Measurements from ENCODE around the gene SEC14L5. TPM values are rescaled to one million over a fixed set of nuclear protein-coding genes. Genes with fewer than 3 reads are reported as not detected.

Gene SEC14L5
- total and polyA plus RNA-seq, 2 experiments from 2014 or later = 2.6 to 5.9 TPM

- ATAC-seq = no peak
- Histone ChIP-seq H3K4me1 (ENCODE audit: insufficient read depth) (no peaks in the 10 kb centered on the region), H3K36me3 (ENCODE audit: insufficient read depth) (no peaks in the 10 kb centered on the region), H4K20me1 (replicated peaks; ENCODE audit: insufficient read depth) (0 out of 2 replicates have a peak, but pooled peaks cover 3% of the 10 kb centered on the region), H3K9me2 (ENCODE audit: insufficient read depth) (no peaks in the 10 kb centered on the region), H3F3A (replicated peaks; ENCODE audit: low read depth) (no peaks in the 10 kb centered on the region), H3K4me3 (no peak overlapping the region), H3K27ac (ENCODE audit: low read depth) (no peak overlapping the region), H3K27me3 (ENCODE audit: insufficient read depth) (no peaks in the 10 kb centered on the region), H3K4me2 (no peak overlapping the region), H3K79me2 (replicated peaks; ENCODE audit: insufficient read depth) (no peaks in the 10 kb centered on the region), H2AFZ (no peak overlapping the region)
- H3K4me1 Mint-ChIP-seq = no peaks in the 10 kb centered on the region
- no peaks in the 10 kb centered on the region for H3K9me3 Mint-ChIP-seq
- no peak overlapping the region; the same call in 1 of the 2 replicates for H3K27ac Mint-ChIP-seq
- no peak for TF ChIP-seq POLR2AphosphoS5 (IDR thresholded peaks at IDR 0.05; ENCODE audit: low read depth)
- TF ChIP-seq STAT1 (IDR thresholded peaks at IDR 0.05; ENCODE audit: unreplicated experiment) = no peak
- TF ChIP-seq ETS1 (IDR thresholded peaks at IDR 0.05) = no peak
- no peak for TF ChIP-seq EZH2 (IDR thresholded peaks at IDR 0.05; ENCODE audit: low read depth, unreplicated experiment)
- TF ChIP-seq REST (IDR thresholded peaks at IDR 0.05; ENCODE audit: unreplicated experiment) = no peak
- TF ChIP-seq NANOG (IDR thresholded peaks at IDR 0.05; ENCODE audit: borderline replicate concordance) = no peak
- TF ChIP-seq ZNF114 (CRISPR knock-in tag; IDR thresholded peaks at IDR 0.05) = no peak
- H3K4me3 Mint-ChIP-seq = no peak overlapping the region
- H3K27me3 Mint-ChIP-seq (ENCODE audit: insufficient read depth, low read depth, poor library complexity) = peaks cover 5% of the 10 kb centered on the region
- H3K36me3 Mint-ChIP-seq (ENCODE audit: low read depth) = peaks cover 4% of the 10 kb centered on the region; the same call in 1 of the 3 replicates
- no peak for DNase-seq (ENCODE audit: low spot score)
These were observed 43.4 kb downstream of the SEC14L5 start for GRCh38 chr16:5001571-5001970.

GRCh38 chr16:5001986-5002385, 43.9 kb downstream of the SEC14L5 start:
- Histone ChIP-seq H3K27me3 (ENCODE audit: insufficient read depth) (no peaks in the 10 kb centered on the region), H3K4me2 (no peak overlapping the region), H3F3A (replicated peaks; ENCODE audit: low read depth) (no peaks in the 10 kb centered on the region), H3K9me2 (ENCODE audit: insufficient read depth) (no peaks in the 10 kb centered on the region), H4K20me1 (replicated peaks; ENCODE audit: insufficient read depth) (0 out of 2 replicates have a peak, but pooled peaks cover 3% of the 10 kb centered on the region), H3K4me1 (ENCODE audit: insufficient read depth) (no peaks in the 10 kb centered on the region), H3K36me3 (ENCODE audit: insufficient read depth) (no peaks in the 10 kb centered on the region), H3K79me2 (replicated peaks; ENCODE audit: insufficient read depth) (no peaks in the 10 kb centered on the region), H3K4me3 (no peak overlapping the region), H2AFZ (no peak overlapping the region), H3K27ac (ENCODE audit: low read depth) (no peak overlapping the region)
- H3K27ac Mint-ChIP-seq = no peak overlapping the region
- H3K4me1 Mint-ChIP-seq = no peaks in the 10 kb centered on the region
- no peaks in the 10 kb centered on the region for H3K9me3 Mint-ChIP-seq
- H3K27me3 Mint-ChIP-seq (ENCODE audit: insufficient read depth, low read depth, poor library complexity) = peaks cover 5% of the 10 kb centered on the region
- DNase-seq (ENCODE audit: low spot score) = no peak
- ATAC-seq = no peak
- peaks cover 4% of the 10 kb centered on the region; the same call in 1 of the 3 replicates for H3K36me3 Mint-ChIP-seq (ENCODE audit: low read depth)
- no peak overlapping the region for H3K4me3 Mint-ChIP-seq
- TF ChIP-seq ZNF462 (CRISPR knock-in tag; IDR thresholded peaks at IDR 0.05) = no peak
